GM12864 (cell line): ENCODE results near the gene TP53BP2.
"Not testable (repeated sequence)": the region's sequence is repeated elsewhere in the genome, so short reads cannot be mapped to it uniquely, and the experiment has no call there.

ENCODE experiments used
- DNase-seq: peaks from one replicate; pipeline ENCODE4 v3.0.0-alpha.2; 2011; ENCODE audit warnings: low read depth
- H3K4me3 ChIP-seq: 2 replicates; pipeline ENCODE4 v1.5.1; 2011; ENCODE audit warnings: mild to moderate bottlenecking, low read depth, low read length, control low read depth
- TF ChIP-seq, protein P1 (sequence below): IDR thresholded peaks from 2 replicates; pipeline ENCODE4 v1.5.1; 2011; ENCODE audit warnings: low read depth, mild to moderate bottlenecking, moderate library complexity, low read length, control low read depth, inconsistent platforms; ENCODE audit errors: missing control alignments

TP53BP2 gene

DNA sequence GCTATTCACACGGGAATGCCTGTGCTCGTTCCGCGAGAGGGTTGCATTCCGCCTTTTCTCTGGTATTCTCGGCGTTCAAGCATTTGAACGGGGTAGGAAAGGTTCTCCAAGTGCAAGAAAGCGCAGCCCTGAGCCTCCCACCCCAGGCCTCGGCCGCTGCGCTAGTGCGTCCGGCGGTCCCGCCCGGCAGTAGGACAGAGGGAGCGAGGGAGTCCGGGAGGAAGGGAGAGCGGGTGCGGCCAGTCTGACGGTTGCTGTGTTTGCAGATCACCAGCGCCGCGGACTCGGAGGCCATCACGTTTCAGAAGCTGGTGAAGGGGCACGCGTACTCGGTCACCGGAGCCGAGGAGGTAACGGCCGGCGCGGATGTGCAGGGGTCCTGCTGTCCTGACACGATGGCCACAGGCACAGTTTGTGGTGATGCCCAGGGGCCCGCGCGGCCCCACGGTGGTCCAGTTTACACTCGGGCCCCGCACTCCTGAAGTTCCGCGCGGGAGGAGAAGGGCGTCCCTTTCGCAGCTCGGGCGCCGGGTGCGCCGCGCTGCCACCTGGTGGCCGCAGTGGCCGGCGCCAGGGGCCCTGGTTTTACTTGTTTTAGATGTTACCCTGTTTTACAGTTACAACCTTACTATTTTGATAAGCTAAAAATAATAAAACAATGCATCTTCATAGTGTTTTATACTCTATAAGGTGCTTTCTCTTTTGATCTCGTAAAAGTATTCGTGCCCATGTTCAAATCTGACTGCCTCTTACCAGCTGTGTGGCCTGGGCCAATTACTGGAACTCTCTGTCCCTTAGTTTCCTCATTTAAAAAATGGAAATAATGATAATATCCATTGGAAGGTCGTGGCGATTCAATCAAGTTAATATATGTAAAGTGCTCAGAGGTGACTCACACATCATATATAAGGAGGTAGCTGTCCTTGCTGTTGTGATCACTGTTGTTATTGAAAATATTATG, 96.7 kb downstream of the TP53BP2 start:
- TF ChIP-seq, protein P1, sequence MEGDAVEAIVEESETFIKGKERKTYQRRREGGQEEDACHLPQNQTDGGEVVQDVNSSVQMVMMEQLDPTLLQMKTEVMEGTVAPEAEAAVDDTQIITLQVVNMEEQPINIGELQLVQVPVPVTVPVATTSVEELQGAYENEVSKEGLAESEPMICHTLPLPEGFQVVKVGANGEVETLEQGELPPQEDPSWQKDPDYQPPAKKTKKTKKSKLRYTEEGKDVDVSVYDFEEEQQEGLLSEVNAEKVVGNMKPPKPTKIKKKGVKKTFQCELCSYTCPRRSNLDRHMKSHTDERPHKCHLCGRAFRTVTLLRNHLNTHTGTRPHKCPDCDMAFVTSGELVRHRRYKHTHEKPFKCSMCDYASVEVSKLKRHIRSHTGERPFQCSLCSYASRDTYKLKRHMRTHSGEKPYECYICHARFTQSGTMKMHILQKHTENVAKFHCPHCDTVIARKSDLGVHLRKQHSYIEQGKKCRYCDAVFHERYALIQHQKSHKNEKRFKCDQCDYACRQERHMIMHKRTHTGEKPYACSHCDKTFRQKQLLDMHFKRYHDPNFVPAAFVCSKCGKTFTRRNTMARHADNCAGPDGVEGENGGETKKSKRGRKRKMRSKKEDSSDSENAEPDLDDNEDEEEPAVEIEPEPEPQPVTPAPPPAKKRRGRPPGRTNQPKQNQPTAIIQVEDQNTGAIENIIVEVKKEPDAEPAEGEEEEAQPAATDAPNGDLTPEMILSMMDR: peak; percentile 86
- no peak for DNase-seq
- peak overlapping the region; percentile 45 for H3K4me3 ChIP-seq

DNA sequence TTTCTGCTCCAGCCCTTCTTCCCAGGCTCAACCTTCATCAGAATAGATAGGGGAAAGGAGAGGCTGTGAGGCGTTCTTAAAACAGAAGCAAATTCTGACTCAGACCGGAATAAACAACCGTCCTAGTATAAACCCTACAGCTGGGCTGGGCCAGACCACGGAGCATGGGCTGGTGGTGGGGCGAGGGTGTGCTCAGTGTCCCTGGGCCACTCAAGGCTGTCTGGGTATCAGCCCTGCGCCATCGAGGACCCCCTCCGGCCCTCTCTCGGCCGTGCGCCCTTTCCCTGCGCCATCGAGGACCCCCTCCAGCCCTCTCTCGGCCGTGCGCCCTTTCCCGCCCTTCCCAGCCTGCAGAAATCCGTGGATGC, 97.4 kb downstream of the TP53BP2 start:
- no peak overlapping the region; the same call in 1 of the 2 replicates for H3K4me3 ChIP-seq
- no peak for DNase-seq
- TF ChIP-seq, protein P1: no peak

DNA sequence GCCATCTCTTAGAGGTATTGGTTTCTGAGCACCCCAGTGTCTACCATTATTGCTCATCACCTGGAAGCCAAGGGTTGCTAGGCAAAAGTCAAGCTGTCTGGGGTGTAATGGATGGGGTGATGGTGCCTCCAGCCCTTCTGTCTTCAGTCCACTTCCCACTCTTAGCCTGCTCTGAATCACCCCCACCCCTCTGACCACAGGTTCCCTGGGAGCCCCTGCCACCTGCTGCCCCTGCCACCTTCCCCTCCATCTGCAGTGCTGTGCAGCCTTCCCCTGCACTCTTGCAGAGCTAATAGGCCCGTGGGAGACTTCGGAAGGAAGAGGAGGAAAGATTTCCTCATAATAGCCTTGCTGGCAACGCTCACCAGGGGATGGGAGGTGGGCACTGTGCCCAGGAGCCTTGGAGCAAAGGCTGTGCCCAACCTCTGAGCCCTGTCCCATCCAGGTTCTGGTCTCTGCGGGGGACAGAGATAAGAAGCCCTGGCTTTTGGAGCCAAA, 97.9 kb downstream of the TP53BP2 start:
- TF ChIP-seq, protein P1: no peak
- H3K4me3 ChIP-seq: no peak overlapping the region
- DNase-seq: no peak

DNA sequence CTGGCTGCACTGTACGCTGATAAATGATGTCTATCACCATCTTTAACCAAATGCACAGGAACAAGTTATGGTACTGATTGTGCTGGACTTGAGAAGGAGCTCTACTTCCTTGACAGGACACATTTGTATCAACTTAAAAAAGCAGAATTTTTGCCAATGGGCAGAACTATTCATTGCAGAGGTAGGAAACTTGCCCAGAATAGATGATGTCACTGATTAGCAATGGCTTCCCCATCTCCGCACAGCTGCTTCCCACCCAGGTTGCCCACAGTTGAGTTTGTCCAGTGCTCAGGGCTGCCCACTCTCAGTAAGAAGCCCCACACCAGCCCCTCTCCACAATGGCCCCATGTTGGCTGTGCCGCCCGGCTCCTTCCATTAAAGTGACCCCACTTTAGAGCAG, 100.0 kb downstream of the TP53BP2 start:
- TF ChIP-seq, protein P1: no peak
- no peak for DNase-seq

DNA sequence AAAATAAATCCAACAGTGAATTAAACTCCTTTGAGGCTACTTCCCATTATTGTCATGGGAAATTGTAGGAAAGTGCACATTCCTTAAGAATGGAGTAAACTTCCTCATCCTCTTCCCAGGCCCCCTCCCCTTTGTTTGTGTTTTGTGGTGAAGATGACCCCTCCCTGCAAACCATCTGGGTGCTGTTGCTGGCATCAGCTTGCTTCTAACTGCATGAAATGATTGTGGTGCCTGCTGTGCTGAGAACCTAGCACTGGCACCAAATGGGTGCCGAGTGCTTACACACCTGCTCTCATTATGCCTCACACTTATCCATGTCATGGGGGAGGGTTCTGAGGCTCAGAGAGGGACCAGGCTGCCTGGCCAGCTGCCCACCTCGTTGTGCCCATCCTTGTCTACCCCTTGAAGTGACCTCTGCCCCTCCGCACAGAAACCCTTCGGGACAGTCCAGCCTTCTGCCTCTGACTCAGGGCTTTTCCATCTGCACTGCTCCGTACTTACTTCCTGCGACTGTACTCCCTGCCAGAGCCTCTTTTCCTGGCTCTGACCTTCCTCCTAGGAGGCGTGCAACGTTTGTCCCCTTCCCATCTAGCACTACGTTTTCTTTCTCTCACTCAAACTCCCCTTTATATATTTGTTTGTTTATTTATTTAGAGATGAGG, 102.8 kb downstream of the TP53BP2 start:
- no peak for DNase-seq
- no peak overlapping the region for H3K4me3 ChIP-seq
- TF ChIP-seq, protein P1: no peak

More for the DNA sequence above, 100.0 kb downstream of the TP53BP2 start:
- no peak overlapping the region for H3K4me3 ChIP-seq

DNA sequence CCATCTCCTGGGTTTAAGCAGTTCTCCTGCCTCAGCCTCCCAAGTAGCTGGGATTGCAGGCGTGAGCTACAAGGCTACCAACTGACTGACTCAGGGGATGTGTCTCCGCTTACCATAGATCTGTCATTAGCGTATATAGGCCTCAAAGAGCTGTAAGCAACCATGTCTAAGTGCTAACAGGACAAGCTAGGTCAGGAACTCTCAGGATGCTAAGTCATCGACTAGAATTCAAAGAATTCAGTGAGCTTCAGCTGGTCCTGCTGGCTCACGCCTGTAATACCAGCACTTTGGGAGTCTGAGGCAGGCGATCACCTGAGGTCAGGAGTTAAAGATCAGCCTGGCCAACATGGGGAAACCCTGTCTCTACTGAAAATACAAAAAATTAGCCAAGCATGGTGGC, 103.9 kb downstream of the TP53BP2 start:
- DNase-seq: no peak
- TF ChIP-seq, protein P1: no peak
- no peak overlapping the region for H3K4me3 ChIP-seq

DNA sequence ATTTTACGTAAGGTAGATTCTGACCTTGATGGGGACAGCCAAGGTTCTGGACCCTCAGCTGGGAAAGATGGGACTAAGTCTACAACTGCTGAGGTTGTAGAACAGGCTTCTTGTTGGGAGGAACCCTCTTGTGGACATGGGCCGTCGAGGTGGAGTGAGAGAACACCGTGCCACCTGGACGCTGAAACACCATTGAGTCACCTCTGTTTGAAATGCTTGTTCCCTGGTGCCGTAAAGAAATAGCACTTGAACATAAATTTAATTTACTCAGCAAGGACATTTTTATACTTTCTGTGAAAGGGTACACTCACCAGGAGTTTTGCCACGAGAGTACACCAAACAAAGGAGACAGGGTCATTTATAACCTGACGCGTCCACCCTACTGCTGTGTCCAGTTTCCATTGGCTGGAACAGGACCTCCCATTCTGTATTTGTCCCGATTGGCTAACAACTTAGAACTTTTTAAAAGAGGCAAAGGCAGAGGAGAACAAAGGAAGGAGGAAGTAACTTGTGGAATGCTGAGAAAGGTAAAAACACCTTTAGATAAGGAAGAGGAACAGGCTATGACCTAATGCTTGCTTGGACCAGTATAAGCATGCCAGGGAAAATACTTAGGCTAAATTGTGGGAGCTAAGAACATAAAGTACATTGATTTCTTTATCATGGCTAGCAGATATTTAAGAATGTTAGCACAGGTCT, 105.6 kb downstream of the TP53BP2 start:
- H3K4me3 ChIP-seq, DNase-seq: not testable (repeated sequence)
